Suprapubic skin (tissue), 3 donors: ENCODE results near the gene SEC24B.

ENCODE experiments used
- POLR2AphosphoS5 ChIP-seq, 3 donors: sonication (generic); formaldehyde crosslinking; IDR thresholded peaks; one replicate each; pipeline ENCODE4 v1.6.1; 2017; ENCODE audit warnings: antibody characterized with exemption in 3 of 3
- TF ChIP-seq, protein P1 (sequence below), 2 donors: fragments of 200-600 bp in 1 of 2; fragments of 450-650 bp in 1 of 2; sonication (generic) in 1 of 2; IDR thresholded peaks; one replicate each; pipeline ENCODE4 v1.5.1; 2016 to 2019; ENCODE audit warnings: antibody characterized with exemption in 2 of 2, mild to moderate bottlenecking in 1 of 2, moderate library complexity in 1 of 2

DNA sequence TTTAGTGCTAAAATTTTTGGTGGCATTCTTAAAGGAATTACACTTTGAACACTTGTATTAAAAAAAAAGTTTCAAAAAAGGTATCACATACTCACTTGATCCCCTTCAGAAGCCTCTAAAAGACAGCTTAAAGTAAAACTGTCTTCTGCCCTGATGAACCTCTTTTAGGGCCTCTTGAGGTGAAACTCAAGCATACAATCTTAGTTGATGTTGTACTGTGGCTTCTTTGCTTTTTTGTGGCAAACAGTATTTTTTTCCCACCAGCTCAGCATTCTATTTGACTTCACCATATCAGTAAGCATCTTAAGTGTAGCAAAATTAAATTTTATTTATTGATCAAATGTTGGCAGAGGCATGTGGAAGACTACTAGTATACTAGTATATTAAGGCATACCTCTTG lies 13.7 kb downstream of the SEC24B start:
- TF ChIP-seq, protein P1, sequence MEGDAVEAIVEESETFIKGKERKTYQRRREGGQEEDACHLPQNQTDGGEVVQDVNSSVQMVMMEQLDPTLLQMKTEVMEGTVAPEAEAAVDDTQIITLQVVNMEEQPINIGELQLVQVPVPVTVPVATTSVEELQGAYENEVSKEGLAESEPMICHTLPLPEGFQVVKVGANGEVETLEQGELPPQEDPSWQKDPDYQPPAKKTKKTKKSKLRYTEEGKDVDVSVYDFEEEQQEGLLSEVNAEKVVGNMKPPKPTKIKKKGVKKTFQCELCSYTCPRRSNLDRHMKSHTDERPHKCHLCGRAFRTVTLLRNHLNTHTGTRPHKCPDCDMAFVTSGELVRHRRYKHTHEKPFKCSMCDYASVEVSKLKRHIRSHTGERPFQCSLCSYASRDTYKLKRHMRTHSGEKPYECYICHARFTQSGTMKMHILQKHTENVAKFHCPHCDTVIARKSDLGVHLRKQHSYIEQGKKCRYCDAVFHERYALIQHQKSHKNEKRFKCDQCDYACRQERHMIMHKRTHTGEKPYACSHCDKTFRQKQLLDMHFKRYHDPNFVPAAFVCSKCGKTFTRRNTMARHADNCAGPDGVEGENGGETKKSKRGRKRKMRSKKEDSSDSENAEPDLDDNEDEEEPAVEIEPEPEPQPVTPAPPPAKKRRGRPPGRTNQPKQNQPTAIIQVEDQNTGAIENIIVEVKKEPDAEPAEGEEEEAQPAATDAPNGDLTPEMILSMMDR (IDR thresholded peaks at IDR 0.05) = no peak
- TF ChIP-seq POLR2AphosphoS5 (IDR thresholded peaks at IDR 0.05) = no peak
